Heart right ventricle (tissue), 16 donors: Measurements from ENCODE around the gene MRPS18A. TPM values are rescaled to one million over a fixed set of nuclear protein-coding genes. Genes with fewer than 3 reads are reported as not detected.
"Not testable (repeated sequence)": the region's sequence is repeated elsewhere in the genome, so short reads cannot be mapped to it uniquely, and the experiment has no call there.

ENCODE experiments used
- ATAC-seq, 8 donors: fragments of 200-7000 bp; cut with Tn5 transposase; one replicate each; pipeline ENCODE4 v1.9.1; 2020; ENCODE audit warnings: mild to moderate bottlenecking in 8 of 8, moderate library complexity in 8 of 8, moderate number of reproducible peaks in 1 of 8
- DNase-seq, 2 donors: peaks; one replicate each; pipeline ENCODE4 v3.0.0-alpha.2; 2020
- H3K27ac ChIP-seq, 10 donors: fragments of 200-600 bp; sonication (generic) in 2 of 10; one replicate each; pipeline versions ENCODE4 v1.5.0 to v1.8.0; 2020 to 2022; ENCODE audit warnings: mild to moderate bottlenecking in 3 of 10
- H3K27me3 ChIP-seq, 7 donors: fragments of 200-600 bp; one replicate each; pipeline ENCODE4 v1.8.0; 2021 to 2022; ENCODE audit warnings: mild to moderate bottlenecking in 2 of 7
- H3K36me3 ChIP-seq, 9 donors: fragments of 200-600 bp; sonication (generic) in 1 of 9; one replicate each; pipeline versions ENCODE4 v1.5.0 to v1.8.0; 2020 to 2022; ENCODE audit warnings: mild to moderate bottlenecking in 2 of 9
- H3K4me1 ChIP-seq, 9 donors: fragments of 200-600 bp; sonication (generic) in 1 of 9; one replicate each; pipeline versions ENCODE4 v1.5.0 to v1.8.0; 2020 to 2022; ENCODE audit warnings: mild to moderate bottlenecking in 4 of 9
- H3K4me3 ChIP-seq, 10 donors: fragments of 200-600 bp; sonication (generic) in 2 of 10; one replicate each; pipeline versions ENCODE4 v1.5.0 to v1.8.0; 2020 to 2022; ENCODE audit warnings: mild to moderate bottlenecking in 7 of 10, moderate library complexity in 2 of 10
- H3K9me3 ChIP-seq, 11 donors: fragments of 200-600 bp in 10 of 11; sonication (generic) in 2 of 11; one replicate each; pipeline versions ENCODE4 v1.5.0 to v1.8.0; 2013 to 2022; ENCODE audit warnings: mild to moderate bottlenecking in 2 of 11, control low read depth in 1 of 11, moderate library complexity in 1 of 11
- CTCF ChIP-seq, 9 donors: fragments of 200-600 bp; sonication (generic) in 2 of 9; IDR thresholded peaks; one replicate each; pipeline versions ENCODE4 v1.5.0 to v1.8.0; 2021 to 2022; ENCODE audit warnings: antibody characterized with exemption in 9 of 9, mild to moderate bottlenecking in 5 of 9, moderate library complexity in 1 of 9
- WGBS, 2 donors: extraction: QIAGEN DNeasy Blood & Tissue Kit; methylation state at CpG; one replicate each; pipeline ENCODE4 v1.1.7; 2013; ENCODE audit warnings: inconsistent platforms in 1 of 2; 5-methylcytosine and 5-hydroxymethylcytosine counted together
- intact Hi-C, 10 donors: fragments of 100-400 bp; cut with DNase I; formaldehyde crosslinking; loops; one replicate each; pipeline versions ENCODE4 v1.11.1 to v1.14.2; 2022
- polyA plus RNA-seq, 2 donors: library from polyadenylated mRNA; stranded (reverse); fragments of 200-250 nt; gene quantifications; one replicate each; pipeline ENCODE4 v1.2.3, GENCODE V29; 2013
- total RNA-seq, 10 donors: library from RNA; stranded (reverse); fragmentation: NEBNext Ultra II Directional in 3 of 10; extraction: Animal tissue kit (Norgen Biotek cat#: 25700) in 3 of 10; gene quantifications; one replicate each; pipeline versions ENCODE4 v1.2.1 to v1.2.4, GENCODE V29; 2021 to 2023
- donor health status: Arrhythmogenic right ventricular cardiomyopathy.
- donor health status: ischemic (EF 13 %, LVEDD 7.1; RV severe dilation, severe dysfunction).
- donor health status: healthy with polysubstance abuse.
- donor health status: DM: no; HTN: yes; CAD: no.
- donor health status: DM: no; HTN: no; CAD: no.
- donor health status: ischemic (EF 25% LVEDD 6.9; RV normal size, moderate dysfunction).
- donor health status: ischemic (EF 25% LVEDD 5.7; RV mildly dilated, moderate dysfunction).
- donor health status: healthy.
- donor health status: DM: yes; HTN: yes; CAD: no.
- donor health status: Ischemic cardiomyopathy.
- donor health status: ischemic (EF 35%, LVEDD 5.7; RV mildly dilated, moderate dysfunction).
- donor health status: nonischemic (EF 11% LVEDD 7.7; RV severe dilation, severe dysfunction).
- donor health status: DM: yes; HTN: yes; CAD: no.
- donor health status: PGD.
- donor health status: ischemic (EF 29% LVEDD 5.4; RV normal size, mild dysfunction).
- donor health status: nonischemic (EF 23%, LVEDD 6.1; RV moderate dilation, normal function).

The MRPS18A gene
- total and polyA plus RNA-seq, 12 donors = 30.4 to 103 (median 40.6) TPM

DNA sequence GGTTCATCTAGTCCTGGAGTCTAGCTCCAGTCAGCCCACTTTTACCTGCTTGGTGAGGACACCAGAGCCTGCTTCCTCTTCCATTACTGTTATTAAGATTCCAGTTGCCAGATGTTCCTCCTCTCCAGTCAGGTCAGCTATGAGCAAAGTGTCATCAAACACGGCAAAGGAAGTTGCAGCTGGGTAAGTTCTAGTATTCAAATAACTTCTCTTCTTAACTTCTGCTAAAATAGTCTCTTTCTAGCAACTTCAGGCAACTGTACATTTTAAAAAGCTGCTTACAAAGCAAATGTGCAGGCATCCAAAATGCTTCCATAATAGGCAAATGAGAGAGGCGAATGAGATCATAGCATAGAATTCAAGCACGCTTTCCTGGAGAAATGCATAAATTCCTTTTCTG, 18.4 kb upstream of the MRPS18A start:
- no peak overlapping the region for H3K4me3 ChIP-seq
- no peaks in the 10 kb centered on the region for H3K36me3 ChIP-seq
- no peak for DNase-seq
- peak overlapping the region; percentile 17 to 72 (median 46) for H3K27ac ChIP-seq
- 48 to 55% methylated on average over 3 of the region's 3 CpGs for WGBS, 2 donors
- no peak for TF ChIP-seq CTCF (IDR thresholded peaks at IDR 0.05)
- no peak for ATAC-seq
- no peaks in the 10 kb centered on the region for H3K9me3 ChIP-seq
- no peaks in the 10 kb centered on the region for H3K27me3 ChIP-seq
- intact Hi-C loops = no loop called here
- peaks cover 12 to 78% (median 53%) of the 10 kb centered on the region in 9 donors for H3K4me1 ChIP-seq

- DNase-seq (no peak), ATAC-seq (no peak)
- Histone ChIP-seq H3K27ac (peak overlapping the region; percentile 80 to 95 (median 88)), H3K27me3 (no peaks in the 10 kb centered on the region), H3K36me3 (no peaks in the 10 kb centered on the region), H3K4me3 (no peak overlapping the region), H3K4me1 (peaks cover 19 to 86% (median 69%) of the 10 kb centered on the region in 9 donors), H3K9me3 (no peaks in the 10 kb centered on the region)
- WGBS, 2 donors = 82 to 87% methylated on average over 8 of the region's 8 CpGs
- intact Hi-C loops = no loop called here
- no peak for TF ChIP-seq CTCF (IDR thresholded peaks at IDR 0.05)
Measured at GRCh38 chr6:43703512-43704429, 16.2 kb upstream of the MRPS18A start.

DNA sequence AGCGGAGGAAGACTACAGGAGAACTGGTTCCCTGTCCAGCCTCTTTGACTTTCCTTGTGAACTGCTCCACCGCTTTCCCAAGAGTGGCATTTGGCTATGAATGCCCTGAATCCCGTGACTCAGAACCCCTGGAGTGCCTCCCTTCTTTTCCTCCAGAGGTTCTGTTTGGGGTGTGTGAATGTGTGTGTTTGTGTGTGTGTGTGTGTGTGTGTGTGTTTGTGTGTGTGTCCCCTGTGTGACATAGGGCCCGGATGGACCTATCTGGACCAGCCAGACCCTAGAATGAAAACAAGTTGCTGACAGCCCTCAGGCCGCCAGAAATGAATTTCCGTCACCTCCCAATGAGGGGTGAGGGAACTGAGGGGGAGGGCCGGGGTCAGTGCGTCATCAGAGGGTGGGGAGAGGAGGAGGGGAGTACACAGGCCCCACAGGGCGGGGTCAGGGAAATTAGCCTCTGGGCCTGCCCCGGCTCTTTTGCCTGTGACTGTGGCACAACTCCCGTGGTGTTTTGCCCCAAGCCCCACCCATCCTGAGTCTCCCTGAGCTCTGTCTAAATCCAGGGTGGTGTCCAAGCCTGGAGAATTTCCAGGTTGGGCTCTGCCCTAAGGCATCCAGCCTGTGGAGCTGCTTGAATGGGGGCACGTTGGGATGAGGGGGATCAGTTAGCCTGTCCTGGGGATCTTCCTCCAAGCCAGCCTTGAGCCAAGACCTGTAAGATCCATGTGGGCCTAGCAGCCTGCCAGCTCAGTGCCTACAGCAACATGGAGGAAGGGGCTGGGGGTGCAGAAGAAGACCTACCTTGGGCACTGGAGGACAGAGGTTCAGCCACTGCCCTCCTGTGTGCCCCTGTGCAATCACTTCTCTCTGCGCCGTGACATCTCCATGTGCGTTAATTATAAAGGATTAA, 15.2 kb upstream of the MRPS18A start:
- DNase-seq = peak; percentile 94 to 96
- 23 to 25% methylated on average over 15 of the region's 15 CpGs for WGBS, 2 donors
- Histone ChIP-seq H3K27ac (peak overlapping the region; percentile 80 to 95 (median 88)), H3K36me3 (no peaks in the 10 kb centered on the region), H3K9me3 (no peaks in the 10 kb centered on the region), H3K4me3 (peak overlapping the region in 1 of 10 donors; percentile 14), H3K27me3 (no peaks in the 10 kb centered on the region), H3K4me1 (peaks cover 19 to 90% (median 71%) of the 10 kb centered on the region in 9 donors)
- peak; percentile 96 to 98 (median 96) for ATAC-seq
- intact Hi-C loops = no loop called here
- TF ChIP-seq CTCF (IDR thresholded peaks at IDR 0.05) = no peak

GRCh38 chr6:43702171-43702533, 14.6 kb upstream of the MRPS18A start:
- peak overlapping the region; percentile 69 to 95 (median 88) for H3K27ac ChIP-seq
- peaks cover 19 to 85% (median 68%) of the 10 kb centered on the region in 9 donors for H3K4me1 ChIP-seq
- 15 to 21% methylated on average over 2 of the region's 2 CpGs for WGBS, 2 donors
- no peaks in the 10 kb centered on the region for H3K27me3 ChIP-seq
- H3K36me3 ChIP-seq = no peaks in the 10 kb centered on the region
- intact Hi-C loops = no loop called here
- H3K9me3 ChIP-seq = no peaks in the 10 kb centered on the region
- no peak for DNase-seq
- H3K4me3 ChIP-seq = peak overlapping the region in 1 of 10 donors; percentile 14
- TF ChIP-seq CTCF (IDR thresholded peaks at IDR 0.05) = no peak
- peak in 1 of 8 donors; percentile 2 for ATAC-seq

- H3K27ac ChIP-seq = peak overlapping the region in 6 of 10 donors; percentile 88 to 95 (median 89)
- WGBS, 2 donors = 94 to 98% methylated on average over 10 of the region's 10 CpGs
- ATAC-seq, H3K36me3 ChIP-seq, DNase-seq, H3K9me3 ChIP-seq, H3K4me3 ChIP-seq, intact Hi-C loops, H3K27me3 ChIP-seq: not testable (repeated sequence)
- H3K4me1 ChIP-seq = peaks cover 19 to 74% (median 64%) of the 10 kb centered on the region in 9 donors
Measured at GRCh38 chr6:43700939-43701560, 13.5 kb upstream of the MRPS18A start.
